Amniotic epithelial cell (primary cell): ENCODE results near the gene SPIRE1.
A peak's percentile ranks its signal among the peaks of the same experiment; 100 is the strongest.

ENCODE experiments used
- DNase-seq: peaks from one replicate; pipeline ENCODE4 v3.0.0-alpha.2; 2010; ENCODE audit warnings: low read depth

SPIRE1 gene

GRCh38 chr18:12443551-12443950 lies 214.4 kb downstream of the SPIRE1 start:
- DNase-seq, result no peak

- peak; percentile 25 for DNase-seq
Observed at GRCh38 chr18:12442946-12443345, 215.0 kb downstream of the SPIRE1 start.

GRCh38 chr18:12441475-12442034 lies 216.4 kb downstream of the SPIRE1 start:
- no peak for DNase-seq

- no peak for DNase-seq
Observed at GRCh38 chr18:12438257-12438656, 219.7 kb downstream of the SPIRE1 start.

- DNase-seq, result no peak
Observed at GRCh38 chr18:12435867-12436266, 222.0 kb downstream of the SPIRE1 start.

GRCh38 chr18:12434541-12434929 lies 223.4 kb downstream of the SPIRE1 start:
- no peak for DNase-seq

GRCh38 chr18:12433829-12434540 lies 223.9 kb downstream of the SPIRE1 start:
- DNase-seq, result no peak

- no peak for DNase-seq
Observed at GRCh38 chr18:12432881-12433280, 225.0 kb downstream of the SPIRE1 start.

GRCh38 chr18:12432196-12432595 lies 225.7 kb downstream of the SPIRE1 start:
- DNase-seq, result no peak

- no peak for DNase-seq
Observed at GRCh38 chr18:12431561-12431960, 226.3 kb downstream of the SPIRE1 start.

- DNase-seq, result no peak
Observed at GRCh38 chr18:12430137-12430990, 227.5 kb downstream of the SPIRE1 start.

- DNase-seq, result no peak
Observed at GRCh38 chr18:12429556-12429955, 228.4 kb downstream of the SPIRE1 start.

GRCh38 chr18:12428923-12429322 lies 229.0 kb downstream of the SPIRE1 start:
- no peak for DNase-seq

- DNase-seq, result no peak
Observed at GRCh38 chr18:12426924-12427323, 231.0 kb downstream of the SPIRE1 start.

GRCh38 chr18:12424252-12424651 lies 233.7 kb downstream of the SPIRE1 start:
- no peak for DNase-seq

- no peak for DNase-seq
Observed at GRCh38 chr18:12423820-12424219, 234.1 kb downstream of the SPIRE1 start.

- no peak for DNase-seq
Observed at GRCh38 chr18:12423393-12423792, 234.5 kb downstream of the SPIRE1 start.

- DNase-seq, result no peak
Observed at GRCh38 chr18:12422936-12423335, 235.0 kb downstream of the SPIRE1 start.

- DNase-seq, result no peak
Observed at GRCh38 chr18:12421732-12422131, 236.2 kb downstream of the SPIRE1 start.

GRCh38 chr18:12420821-12421421 lies 237.0 kb downstream of the SPIRE1 start:
- no peak for DNase-seq

- DNase-seq, result no peak
Observed at GRCh38 chr18:12417687-12418086, 240.2 kb downstream of the SPIRE1 start.

GRCh38 chr18:12416098-12416729 lies 241.7 kb downstream of the SPIRE1 start:
- DNase-seq, result no peak
